Stimulated activated CD4-positive, alpha-beta T cell treated with anti-CD3 and anti-CD28 coated beads, Interleukin-2, amount 100 ng/mL, for 48 hours (primary cell): Measurements from ENCODE around the gene PTPRJ.
"Not testable (repeated sequence)": the region's sequence is repeated elsewhere in the genome, so short reads cannot be mapped to it uniquely, and the experiment has no call there.

Experiments used
- DNase-seq, 2 donors: peaks; one replicate each; pipeline ENCODE4 v3.0.0-alpha.2; 2020

Gene PTPRJ

GRCh38 chr11:47980088-47980906, at the start of gene PTPRJ:
PTPRJ (plus strand) TSS chr11:47980559; CDS start chr11:47980913, 354 bp downstream.
- peak; percentile 42 to 47 for DNase-seq

- no peak for DNase-seq
Observed at GRCh38 chr11:47932544-47932943, 47.8 kb upstream of the PTPRJ start.

- DNase-seq = not testable (repeated sequence)
Observed at GRCh38 chr11:47933797-47934196, 46.6 kb upstream of the PTPRJ start.

- DNase-seq = no peak
Observed at GRCh38 chr11:47938791-47939560, 41.4 kb upstream of the PTPRJ start.

- DNase-seq = no peak
Observed at GRCh38 chr11:47940904-47941649, 39.3 kb upstream of the PTPRJ start.

GRCh38 chr11:47941907-47942558, 38.3 kb upstream of the PTPRJ start:
- DNase-seq = no peak

GRCh38 chr11:47943721-47944586, 36.4 kb upstream of the PTPRJ start:
- no peak for DNase-seq

GRCh38 chr11:47944632-47945031, 35.7 kb upstream of the PTPRJ start:
- no peak for DNase-seq

- peak in 1 of 2 donors; percentile 21 for DNase-seq
Observed at GRCh38 chr11:47946682-47947559, 33.4 kb upstream of the PTPRJ start.

GRCh38 chr11:47948137-47948536, 32.2 kb upstream of the PTPRJ start:
- no peak for DNase-seq

GRCh38 chr11:47949001-47949675, 31.2 kb upstream of the PTPRJ start:
- not testable (repeated sequence) for DNase-seq

- peak in 1 of 2 donors; percentile 10 for DNase-seq
Observed at GRCh38 chr11:47950396-47950795, 30.0 kb upstream of the PTPRJ start.

- DNase-seq = not testable (repeated sequence)
Observed at GRCh38 chr11:47951504-47951903, 28.9 kb upstream of the PTPRJ start.

GRCh38 chr11:47955061-47955755, 25.2 kb upstream of the PTPRJ start:
- DNase-seq = no peak

- DNase-seq = no peak
Observed at GRCh38 chr11:47960015-47960414, 20.3 kb upstream of the PTPRJ start.

- no peak for DNase-seq
Observed at GRCh38 chr11:47961383-47961782, 19.0 kb upstream of the PTPRJ start.

- DNase-seq = no peak
Observed at GRCh38 chr11:47964546-47964945, 15.8 kb upstream of the PTPRJ start.

- DNase-seq = no peak
Observed at GRCh38 chr11:47967577-47968525, 12.5 kb upstream of the PTPRJ start.
